Uterus (tissue), 4 donors: Measurements from ENCODE around the gene PCYT1A. TPM values are rescaled to one million over a fixed set of nuclear protein-coding genes. Genes with fewer than 3 reads are reported as not detected.
A peak's percentile ranks its signal among the peaks of the same experiment; 100 is the strongest.

Experiments
- DNase-seq, 2 donors: peaks; one replicate each; pipeline ENCODE4 v3.0.0-alpha.2; 2019 to 2020
- H3K27ac ChIP-seq, 2 donors: fragments of 200-600 bp; sonication (generic); 1 replicate in 1 of 2; 2 replicates in 1 of 2; pipeline ENCODE4 v1.5.1; 2016 to 2018
- H3K27me3 ChIP-seq, 2 donors: fragments of 200-600 bp; sonication (generic); one replicate each; pipeline ENCODE4 v1.5.1; 2018 to 2019; ENCODE audit warnings: control low read depth in 1 of 2
- H3K36me3 ChIP-seq, 2 donors: fragments of 200-600 bp; sonication (generic); one replicate each; pipeline ENCODE4 v1.5.1; 2019; ENCODE audit warnings: control low read depth in 1 of 2
- H3K4me1 ChIP-seq, 2 donors: fragments of 200-600 bp; sonication (generic); one replicate each; pipeline ENCODE4 v1.5.1; 2018 to 2019; ENCODE audit warnings: control low read depth in 1 of 2
- H3K4me3 ChIP-seq, 2 donors: fragments of 200-600 bp; sonication (generic); 1 replicate in 1 of 2; 2 replicates in 1 of 2; pipeline ENCODE4 v1.5.1; 2018 to 2019; ENCODE audit warnings: mild to moderate bottlenecking in 1 of 2
- H3K9me3 ChIP-seq, 2 donors: fragments of 200-600 bp; sonication (generic); one replicate each; pipeline ENCODE4 v1.5.1; 2019; ENCODE audit warnings: control low read depth in 1 of 2
- POLR2A ChIP-seq, 2 donors: fragments of 450-650 bp; IDR thresholded peaks; one replicate each; pipeline ENCODE4 v1.6.1; 2016; ENCODE audit warnings: antibody characterized with exemption in 2 of 2, mild to moderate bottlenecking in 1 of 2, moderate library complexity in 1 of 2
- intact Hi-C: fragments of 100-400 bp; cut with DNase I; formaldehyde crosslinking; loops from one replicate; pipeline ENCODE4 v1.15.1; 2023; ENCODE audit warnings: low total_unique reads
- total RNA-seq, 4 donors: library from RNA; depleted of rRNA in 3 of 4; stranded (reverse); fragments of >200 nt in 3 of 4; gene quantifications; one replicate each; pipeline versions ENCODE4 v1.1.0 to v1.2.4, GENCODE V29; 2014 to 2023
- TF ChIP-seq, protein P1 (sequence below), 4 experiments: fragments of 200-600 bp in 2 of 4; fragments of 450-650 bp in 2 of 4; sonication (generic) in 2 of 4; IDR thresholded peaks; one replicate each; pipeline ENCODE4 v1.5.1; 2016 to 2019; ENCODE audit warnings: antibody characterized with exemption in 4 of 4, mild to moderate bottlenecking in 2 of 4, moderate library complexity in 1 of 4
- donor health status: DM: yes; HTN: yes; CAD: no.

PCYT1A gene
- total RNA-seq, 4 donors from 2014 or later, result 36.5 to 275 (median 56.0) TPM

DNA sequence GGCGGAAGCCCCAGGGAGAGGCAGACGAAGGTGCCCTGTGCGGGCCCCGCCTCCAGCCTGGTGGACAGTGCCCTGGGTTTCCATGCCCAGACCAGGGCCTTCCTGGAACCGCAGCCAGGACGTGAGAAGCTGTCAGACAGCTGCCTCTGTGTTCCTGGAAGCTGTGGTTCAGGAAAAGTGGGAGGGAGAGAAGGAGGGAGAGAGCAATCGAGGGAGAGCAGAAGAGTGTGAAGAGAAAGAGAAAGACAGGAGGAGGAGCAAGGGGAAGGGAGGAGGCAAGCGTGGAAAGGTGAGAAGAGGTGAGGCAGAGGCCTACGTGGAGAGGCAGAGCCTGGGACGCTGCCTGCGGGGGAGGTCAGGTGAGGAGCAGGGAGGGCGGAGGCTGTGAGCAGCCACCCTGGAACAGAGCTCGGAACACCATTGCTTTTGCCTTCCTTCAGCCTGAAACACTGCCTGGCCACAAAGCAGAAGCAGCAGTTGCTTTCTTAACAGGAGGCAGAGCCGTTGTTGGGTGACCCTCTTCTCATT is 94.9 kb downstream of the PCYT1A start:
- H3K4me3 ChIP-seq, result no peak overlapping the region
- no peaks in the 10 kb centered on the region for H3K27me3 ChIP-seq
- H3K36me3 ChIP-seq, result no peaks in the 10 kb centered on the region
- DNase-seq, result no peak
- H3K27ac ChIP-seq, result peak overlapping the region in 1 of 2 donors; percentile 9
- H3K9me3 ChIP-seq, result no peaks in the 10 kb centered on the region
- no peaks in the 10 kb centered on the region for H3K4me1 ChIP-seq
- TF ChIP-seq, protein P1, sequence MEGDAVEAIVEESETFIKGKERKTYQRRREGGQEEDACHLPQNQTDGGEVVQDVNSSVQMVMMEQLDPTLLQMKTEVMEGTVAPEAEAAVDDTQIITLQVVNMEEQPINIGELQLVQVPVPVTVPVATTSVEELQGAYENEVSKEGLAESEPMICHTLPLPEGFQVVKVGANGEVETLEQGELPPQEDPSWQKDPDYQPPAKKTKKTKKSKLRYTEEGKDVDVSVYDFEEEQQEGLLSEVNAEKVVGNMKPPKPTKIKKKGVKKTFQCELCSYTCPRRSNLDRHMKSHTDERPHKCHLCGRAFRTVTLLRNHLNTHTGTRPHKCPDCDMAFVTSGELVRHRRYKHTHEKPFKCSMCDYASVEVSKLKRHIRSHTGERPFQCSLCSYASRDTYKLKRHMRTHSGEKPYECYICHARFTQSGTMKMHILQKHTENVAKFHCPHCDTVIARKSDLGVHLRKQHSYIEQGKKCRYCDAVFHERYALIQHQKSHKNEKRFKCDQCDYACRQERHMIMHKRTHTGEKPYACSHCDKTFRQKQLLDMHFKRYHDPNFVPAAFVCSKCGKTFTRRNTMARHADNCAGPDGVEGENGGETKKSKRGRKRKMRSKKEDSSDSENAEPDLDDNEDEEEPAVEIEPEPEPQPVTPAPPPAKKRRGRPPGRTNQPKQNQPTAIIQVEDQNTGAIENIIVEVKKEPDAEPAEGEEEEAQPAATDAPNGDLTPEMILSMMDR (IDR thresholded peaks at IDR 0.05), result no peak
- TF ChIP-seq POLR2A (IDR thresholded peaks at IDR 0.05), result no peak
- intact Hi-C loops, result loop anchor here (2.0 kb wide), 1 partner anchor 122 kb away; no protein-coding TSS in a partner anchor

DNA sequence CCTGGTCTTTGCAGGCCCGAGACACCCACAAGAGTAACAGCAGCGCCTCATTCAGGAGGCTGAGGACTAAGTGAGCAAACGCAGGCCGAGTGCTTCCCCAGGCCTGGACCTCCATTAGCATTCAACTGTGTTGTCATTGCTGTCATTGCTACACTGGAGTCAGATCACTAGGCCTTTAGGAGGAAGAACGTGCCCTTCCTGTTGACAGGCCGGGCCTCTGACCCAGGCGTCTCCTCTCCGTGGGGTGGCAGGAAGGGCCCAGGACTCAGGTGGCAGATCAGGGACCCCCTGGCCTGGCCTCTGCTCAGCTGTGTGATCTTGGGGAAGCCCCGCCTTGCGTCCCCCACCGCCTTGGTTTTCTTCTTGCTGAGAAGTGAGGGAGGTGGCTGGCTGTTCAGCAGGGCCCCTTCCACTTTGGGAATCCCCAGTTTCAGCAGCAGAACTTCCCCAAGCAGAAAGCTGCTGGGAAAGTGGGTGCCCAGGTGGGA is 95.4 kb downstream of the PCYT1A start:
- DNase-seq, result no peak
- TF ChIP-seq, protein P1 (IDR thresholded peaks at IDR 0.05), result no peak
- no peak for TF ChIP-seq POLR2A (IDR thresholded peaks at IDR 0.05)
- H3K4me1 ChIP-seq, result no peaks in the 10 kb centered on the region
- H3K27ac ChIP-seq, result peak overlapping the region in 1 of 2 donors; percentile 9
- no peaks in the 10 kb centered on the region for H3K9me3 ChIP-seq
- H3K36me3 ChIP-seq, result no peaks in the 10 kb centered on the region
- no peak overlapping the region for H3K4me3 ChIP-seq
- intact Hi-C loops, result loop anchor here (2.0 kb wide), 1 partner anchor 121 kb away; no protein-coding TSS in a partner anchor
- H3K27me3 ChIP-seq, result no peaks in the 10 kb centered on the region

DNA sequence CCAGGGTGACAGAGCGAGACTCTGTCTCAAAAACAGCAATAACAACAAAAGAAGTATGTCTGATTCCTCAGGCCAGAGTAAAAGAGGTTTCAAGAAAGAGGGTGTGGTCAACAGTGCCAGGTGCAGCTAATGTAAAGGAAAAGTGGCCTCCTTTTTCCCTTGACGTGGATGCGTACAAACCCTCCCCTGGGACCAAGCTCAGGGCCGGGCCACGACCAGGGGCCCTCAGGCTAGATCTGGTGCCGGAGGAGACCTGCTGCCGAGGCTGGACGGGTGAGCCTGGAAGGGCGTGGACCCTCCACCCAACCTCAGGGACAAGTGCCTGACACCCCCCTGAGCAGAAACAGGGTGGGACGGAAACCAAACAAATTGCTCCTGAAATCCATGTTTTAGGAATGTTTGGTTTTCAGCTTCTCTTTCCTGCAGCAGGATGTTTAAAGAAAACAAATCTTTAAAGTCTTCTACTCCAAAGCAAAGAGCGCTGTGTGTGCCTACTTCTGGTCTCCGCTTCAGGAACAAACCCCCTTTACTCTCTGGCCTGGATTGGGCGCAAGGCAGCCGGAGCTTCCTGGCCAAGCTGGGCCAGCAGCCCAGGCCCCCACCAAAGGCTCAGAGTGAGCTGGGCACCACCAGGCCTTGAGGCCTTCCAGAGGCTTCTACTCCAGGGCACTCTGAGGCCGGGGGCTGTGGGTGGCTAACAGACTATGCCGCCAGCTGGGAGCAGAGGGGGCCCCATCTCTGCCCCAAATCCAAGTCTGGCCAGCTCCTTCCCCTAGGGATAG is 97.8 kb downstream of the PCYT1A start:
- Histone ChIP-seq H3K27me3 (no peaks in the 10 kb centered on the region), H3K4me1 (no peaks in the 10 kb centered on the region), H3K27ac (no peak overlapping the region), H3K9me3 (no peaks in the 10 kb centered on the region), H3K36me3 (no peaks in the 10 kb centered on the region), H3K4me3 (no peak overlapping the region)
- DNase-seq, result no peak
- TF ChIP-seq, protein P1 (IDR thresholded peaks at IDR 0.05), result no peak
- no peak for TF ChIP-seq POLR2A (IDR thresholded peaks at IDR 0.05)
- intact Hi-C loops, result no loop called here

DNA sequence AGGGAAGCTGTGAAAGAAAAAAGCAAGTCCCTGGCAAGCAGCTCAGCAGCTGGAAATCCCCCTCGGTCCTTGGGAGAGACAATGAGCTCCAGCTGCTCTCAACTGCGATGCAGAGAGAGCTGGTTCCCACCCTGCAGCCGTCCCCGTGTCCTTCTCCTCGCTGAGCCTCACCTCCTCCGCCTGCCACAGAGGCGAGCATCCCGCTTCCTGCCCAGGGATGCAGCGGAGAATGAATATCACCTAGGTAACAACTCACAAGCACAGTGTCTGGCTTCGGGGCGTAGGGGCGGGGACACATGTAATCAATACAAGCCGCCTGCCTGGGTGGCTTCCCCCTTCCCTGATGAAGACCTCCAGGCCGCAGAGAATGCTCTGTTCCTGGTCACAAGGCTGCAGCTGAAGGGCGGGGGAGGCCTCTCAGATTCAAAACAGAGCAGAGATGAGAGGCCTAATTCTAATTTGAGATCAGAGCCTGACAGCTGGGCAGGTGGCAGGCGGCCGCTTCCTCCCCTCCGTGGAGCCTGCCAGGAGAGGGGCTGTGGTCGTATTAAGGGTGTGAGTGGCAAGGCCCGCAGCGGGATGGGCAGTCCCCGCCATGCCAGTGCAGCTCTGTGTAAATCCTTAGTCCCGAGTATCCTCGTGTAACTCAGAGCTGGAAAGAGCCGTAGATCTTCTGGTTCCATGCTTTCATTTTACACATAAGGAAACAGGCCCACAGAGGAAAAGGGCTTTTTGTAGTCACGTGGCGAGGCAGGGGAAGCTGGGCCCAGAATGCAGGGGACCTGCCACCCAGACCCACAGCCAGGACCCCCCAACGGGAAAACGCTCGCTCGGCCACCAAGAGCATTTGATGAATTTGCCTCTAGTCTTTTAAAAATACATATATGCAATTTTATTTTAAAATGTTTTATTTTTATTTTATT is 100.6 kb downstream of the PCYT1A start:
- H3K27ac ChIP-seq, result peak overlapping the region; percentile 24 to 67
- H3K27me3 ChIP-seq, result no peaks in the 10 kb centered on the region
- intact Hi-C loops, result no loop called here
- peak overlapping the region in 1 of 2 donors; percentile 6 for H3K4me3 ChIP-seq
- no peak for DNase-seq
- H3K36me3 ChIP-seq, result no peaks in the 10 kb centered on the region
- no peaks in the 10 kb centered on the region for H3K4me1 ChIP-seq
- H3K9me3 ChIP-seq, result no peaks in the 10 kb centered on the region
- TF ChIP-seq, protein P1 (IDR thresholded peaks at IDR 0.05), result no peak
- no peak for TF ChIP-seq POLR2A (IDR thresholded peaks at IDR 0.05)
